GM06990 (cell line): ENCODE measurements around the gene LAMTOR5.
A peak's percentile ranks its signal among the peaks of the same experiment; 100 is the strongest.

ENCODE experiments used
- DNase-seq: peaks from one replicate; pipeline ENCODE4 v3.0.0-alpha.2; 2011; ENCODE audit not compliant: insufficient read length; ENCODE audit errors: extremely low read depth
- H3K27me3 ChIP-seq: replicated peaks from 2 replicates; pipeline ENCODE4 v1.6.0; 2011; ENCODE audit warnings: low read length; ENCODE audit not compliant: control insufficient read depth, insufficient read depth
- H3K36me3 ChIP-seq: 2 replicates; pipeline ENCODE4 v1.5.1; 2011; ENCODE audit warnings: low read length; ENCODE audit not compliant: control insufficient read depth, insufficient read depth
- H3K4me3 ChIP-seq: replicated peaks from 2 replicates; pipeline ENCODE4 v1.5.1; 2011; ENCODE audit warnings: low read depth, mild to moderate bottlenecking, control low read depth, low read length
- TF ChIP-seq, protein P1 (sequence below): IDR thresholded peaks from 2 replicates; pipeline ENCODE4 v1.5.1; 2011; ENCODE audit warnings: low read length, control low read depth, mild to moderate bottlenecking, inconsistent platforms; ENCODE audit not compliant: insufficient read depth, poor library complexity, severe bottlenecking

LAMTOR5 gene

DNA sequence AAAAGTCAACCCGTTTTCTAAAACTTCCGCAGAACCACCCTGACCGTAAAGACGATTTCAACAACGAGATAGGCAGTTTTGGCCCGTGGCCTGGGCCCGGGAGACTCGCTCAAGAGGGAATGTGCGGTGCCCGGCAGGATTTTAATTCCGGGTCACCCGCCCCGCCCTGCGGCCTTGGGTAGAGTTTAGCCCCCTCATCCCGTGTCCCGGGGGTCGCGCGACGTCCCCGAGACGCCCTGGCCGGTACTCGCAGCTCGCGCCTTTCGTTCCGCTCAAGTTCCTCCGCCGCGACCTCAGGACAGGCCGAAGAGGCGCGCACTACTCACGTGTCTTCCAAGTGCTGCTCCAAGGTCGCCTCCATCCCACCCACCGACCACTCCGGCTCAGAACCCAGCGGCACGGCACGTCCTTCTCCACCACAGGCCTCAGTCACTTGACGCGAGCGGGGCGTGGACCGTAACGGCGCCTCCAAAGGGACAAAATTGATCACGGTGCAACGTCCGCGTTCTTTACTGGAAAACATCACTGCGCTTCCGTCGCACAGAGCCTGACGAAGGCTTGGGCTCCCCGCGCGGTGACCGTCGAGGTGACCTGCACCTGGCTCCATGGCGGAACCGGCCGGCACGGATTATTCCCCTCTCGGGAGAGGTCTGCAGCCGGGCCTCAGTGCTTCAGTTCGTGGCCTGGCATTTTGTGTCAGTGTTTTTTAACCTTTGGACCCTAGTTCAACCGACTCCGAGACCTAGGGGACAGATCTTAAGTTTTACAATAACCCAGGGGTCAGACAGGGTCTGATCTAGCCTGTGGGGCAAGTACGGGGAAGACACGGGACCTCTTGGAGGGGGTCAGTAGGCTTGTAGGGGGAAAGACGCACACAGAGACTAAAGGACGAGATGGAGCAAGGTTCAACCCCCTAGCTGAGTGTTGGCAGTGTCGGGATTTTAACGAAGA is at the start of gene LAMTOR5:
LAMTOR5 (minus strand) TSS at position 435 of the 951 bp plus-strand sequence; CDS start at position 361, 74 bp downstream.
- TF ChIP-seq, protein P1, sequence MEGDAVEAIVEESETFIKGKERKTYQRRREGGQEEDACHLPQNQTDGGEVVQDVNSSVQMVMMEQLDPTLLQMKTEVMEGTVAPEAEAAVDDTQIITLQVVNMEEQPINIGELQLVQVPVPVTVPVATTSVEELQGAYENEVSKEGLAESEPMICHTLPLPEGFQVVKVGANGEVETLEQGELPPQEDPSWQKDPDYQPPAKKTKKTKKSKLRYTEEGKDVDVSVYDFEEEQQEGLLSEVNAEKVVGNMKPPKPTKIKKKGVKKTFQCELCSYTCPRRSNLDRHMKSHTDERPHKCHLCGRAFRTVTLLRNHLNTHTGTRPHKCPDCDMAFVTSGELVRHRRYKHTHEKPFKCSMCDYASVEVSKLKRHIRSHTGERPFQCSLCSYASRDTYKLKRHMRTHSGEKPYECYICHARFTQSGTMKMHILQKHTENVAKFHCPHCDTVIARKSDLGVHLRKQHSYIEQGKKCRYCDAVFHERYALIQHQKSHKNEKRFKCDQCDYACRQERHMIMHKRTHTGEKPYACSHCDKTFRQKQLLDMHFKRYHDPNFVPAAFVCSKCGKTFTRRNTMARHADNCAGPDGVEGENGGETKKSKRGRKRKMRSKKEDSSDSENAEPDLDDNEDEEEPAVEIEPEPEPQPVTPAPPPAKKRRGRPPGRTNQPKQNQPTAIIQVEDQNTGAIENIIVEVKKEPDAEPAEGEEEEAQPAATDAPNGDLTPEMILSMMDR = no peak
- DNase-seq = peak; percentile 93

DNA sequence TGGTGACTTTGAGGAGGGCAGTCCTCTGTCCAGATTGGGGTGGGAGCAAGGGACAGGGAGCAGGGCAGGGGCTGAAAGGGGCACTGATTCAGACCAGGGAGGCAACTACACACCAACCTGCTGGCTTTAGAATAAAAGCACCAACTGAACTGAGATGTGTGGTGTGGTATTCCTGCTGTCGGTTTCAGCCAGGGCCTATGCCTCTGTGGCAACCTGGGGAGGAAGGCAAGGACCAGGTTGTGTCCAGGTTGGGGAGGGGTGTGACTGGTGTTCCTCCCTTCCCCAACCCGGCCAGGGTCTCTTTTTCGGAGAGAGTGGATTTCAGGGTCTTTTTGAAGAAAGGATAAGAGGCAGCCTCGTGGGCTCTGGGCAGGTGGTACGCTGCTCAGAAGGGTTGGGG is 49.7 kb upstream of the LAMTOR5 start:
- Histone ChIP-seq H3K27me3 (peaks cover 2% of the 10 kb centered on the region; the same call in 1 of the 2 replicates), H3K4me3 (no peak overlapping the region), H3K36me3 (no peaks in the 10 kb centered on the region)
- no peak for DNase-seq
- TF ChIP-seq, protein P1 = no peak

More for the DNA sequence above, at the start of gene LAMTOR5:
- Histone ChIP-seq H3K4me3 (peak within 1 kb of the TSS; percentile 99), H3K36me3 (peaks cover 5% of the 10 kb centered on the region), H3K27me3 (no peaks in the 10 kb centered on the region)

DNA sequence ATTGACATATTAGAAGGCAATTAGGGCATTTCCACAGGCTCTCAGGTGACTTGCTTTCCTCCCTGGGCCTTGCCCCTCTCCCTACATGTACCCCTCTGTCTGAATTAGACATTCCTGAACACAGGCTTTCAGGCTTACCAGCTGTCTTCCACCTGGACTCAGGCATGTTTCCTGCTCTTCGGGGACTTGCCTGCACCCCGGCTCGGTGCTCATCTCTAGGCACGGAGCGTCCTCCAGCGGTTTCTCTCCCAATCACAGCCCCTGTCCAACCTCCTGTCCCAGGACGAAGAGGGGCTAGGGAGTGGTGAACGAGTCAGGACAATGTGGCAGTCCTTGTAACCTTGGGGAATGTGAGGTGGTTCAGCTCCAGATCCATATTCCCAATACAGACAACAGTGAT is 47.7 kb upstream of the LAMTOR5 start:
- no peak overlapping the region for H3K4me3 ChIP-seq
- peaks cover 2% of the 10 kb centered on the region for H3K27me3 ChIP-seq
- TF ChIP-seq, protein P1 = no peak
- H3K36me3 ChIP-seq = no peaks in the 10 kb centered on the region
- DNase-seq = no peak

DNA sequence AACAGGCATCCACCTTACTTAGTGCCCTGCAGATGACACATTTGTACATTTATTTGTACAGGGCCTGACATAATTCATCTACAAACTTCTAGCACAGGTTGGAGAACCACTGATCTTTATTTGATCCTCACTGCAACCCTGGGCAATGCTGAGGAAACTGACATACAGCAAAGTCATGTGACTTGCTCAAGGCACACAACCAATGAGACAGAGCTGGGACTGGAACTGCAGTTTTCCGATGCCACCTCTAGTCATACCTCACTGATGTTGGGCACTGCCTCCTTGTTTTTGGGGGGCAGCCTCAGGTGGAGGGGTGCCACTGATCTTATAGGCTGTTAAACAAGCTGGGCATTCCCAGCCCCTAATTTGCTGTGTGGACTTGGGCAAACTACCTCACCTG is 46.8 kb upstream of the LAMTOR5 start:
- no peaks in the 10 kb centered on the region for H3K36me3 ChIP-seq
- no peak for DNase-seq
- TF ChIP-seq, protein P1 = no peak
- no peak overlapping the region for H3K4me3 ChIP-seq
- H3K27me3 ChIP-seq = peaks cover 2% of the 10 kb centered on the region

DNA sequence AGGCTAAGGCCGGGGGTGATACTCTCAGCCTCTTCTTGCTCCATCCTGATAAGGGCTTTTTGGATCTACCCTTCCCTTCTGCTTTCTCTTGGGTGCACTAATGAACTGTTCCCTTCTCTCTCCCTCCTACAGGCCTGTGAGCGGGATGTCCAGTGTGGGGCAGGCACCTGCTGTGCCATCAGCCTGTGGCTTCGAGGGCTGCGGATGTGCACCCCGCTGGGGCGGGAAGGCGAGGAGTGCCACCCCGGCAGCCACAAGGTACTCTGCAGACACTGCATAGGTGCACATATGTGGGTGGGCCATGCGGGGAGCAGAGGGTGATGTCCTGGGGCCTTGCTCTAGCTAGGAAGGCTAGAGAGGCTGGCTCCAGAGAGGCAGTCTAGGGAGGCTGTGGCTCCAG is 46.3 kb upstream of the LAMTOR5 start:
- H3K27me3 ChIP-seq = peaks cover 2% of the 10 kb centered on the region
- no peaks in the 10 kb centered on the region for H3K36me3 ChIP-seq
- no peak for DNase-seq
- TF ChIP-seq, protein P1 = no peak
- H3K4me3 ChIP-seq = no peak overlapping the region
